Spleen (tissue), 11 donors: ENCODE results near the gene CTNNA2. TPM values are rescaled to one million over a fixed set of nuclear protein-coding genes. Genes with fewer than 3 reads are reported as not detected.

Source experiments
- DNase-seq: peaks from one replicate; pipeline ENCODE4 v3.0.0-alpha.2; 2020
- H3K27ac ChIP-seq, 8 donors: fragments of 200-600 bp; sonication (generic) in 7 of 8; 1 replicate in 4 of 8; 2 replicates in 4 of 8; pipeline versions ENCODE4 v1.5.0 to v1.8.0; 2016 to 2021; ENCODE audit warnings: inconsistent platforms in 4 of 8, mild to moderate bottlenecking in 4 of 8, moderate library complexity in 1 of 8
- H3K27me3 ChIP-seq, 7 donors: fragments of 200-600 bp; sonication (generic) in 6 of 7; replicated peaks in 1 of 7; 1 replicate in 4 of 7; 2 replicates in 3 of 7; pipeline versions ENCODE4 v1.5.0 to v1.8.0; 2016 to 2021; ENCODE audit warnings: inconsistent platforms in 3 of 7, mild to moderate bottlenecking in 1 of 7
- H3K36me3 ChIP-seq, 6 donors: fragments of 200-600 bp; sonication (generic) in 5 of 6; 1 replicate in 4 of 6; 2 replicates in 2 of 6; pipeline versions ENCODE4 v1.5.0 to v1.8.0; 2016 to 2021; ENCODE audit warnings: inconsistent platforms in 2 of 6
- H3K4me1 ChIP-seq, 6 donors: fragments of 200-600 bp; sonication (generic) in 5 of 6; 1 replicate in 3 of 6; 2 replicates in 3 of 6; pipeline versions ENCODE4 v1.5.0 to v1.8.0; 2016 to 2021; ENCODE audit warnings: inconsistent platforms in 3 of 6
- H3K4me3 ChIP-seq, 8 donors: fragments of 200-600 bp; sonication (generic) in 7 of 8; 1 replicate in 4 of 8; 2 replicates in 4 of 8; pipeline versions ENCODE4 v1.5.0 to v1.8.0; 2016 to 2021; ENCODE audit warnings: inconsistent platforms in 4 of 8, mild to moderate bottlenecking in 4 of 8, moderate library complexity in 2 of 8
- H3K9me3 ChIP-seq, 8 donors: fragments of 200-600 bp; sonication (generic) in 7 of 8; 1 replicate in 4 of 8; 2 replicates in 4 of 8; pipeline versions ENCODE4 v1.5.0 to v1.8.0; 2016 to 2021; ENCODE audit warnings: inconsistent platforms in 4 of 8
- POLR2A ChIP-seq, 3 donors: fragments of 450-650 bp; IDR thresholded peaks; one replicate each; pipeline ENCODE4 v1.5.1; 2017; ENCODE audit warnings: antibody characterized with exemption in 3 of 3, mild to moderate bottlenecking in 1 of 3
- POLR2AphosphoS5 ChIP-seq, 3 donors: sonication (generic); formaldehyde crosslinking; IDR thresholded peaks; one replicate each; pipeline ENCODE4 v1.5.1; 2017; ENCODE audit warnings: antibody characterized with exemption in 3 of 3
- WGBS, 5 donors: extraction: QIAGEN DNeasy Blood & Tissue Kit in 3 of 5; methylation state at CpG; one replicate each; pipeline versions ENCODE4 v1.1.5 to v1.1.7; 2013 to 2018; 5-methylcytosine and 5-hydroxymethylcytosine counted together
- intact Hi-C: fragments of 100-400 bp; cut with DNase I; formaldehyde crosslinking; loops from one replicate; pipeline ENCODE4 v1.15.0; 2023; ENCODE audit warnings: low total_unique reads
- polyA plus RNA-seq, 3 donors: library from polyadenylated mRNA; stranded (reverse); fragments of 200-250 nt; gene quantifications; one replicate each; pipeline ENCODE4 v1.2.1, GENCODE V29; 2013
- total RNA-seq, 7 donors: library from RNA; depleted of rRNA in 3 of 7; stranded (reverse); fragments of >200 nt in 3 of 7; fragmentation: NEBNext Ultra II Directional in 4 of 7; extraction: Animal tissue kit (Norgen Biotek cat#: 25700) in 4 of 7; gene quantifications; one replicate each; pipeline versions ENCODE4 v1.1.0 to v1.2.1, GENCODE V29; 2016 to 2021
- TF ChIP-seq, protein P1 (sequence below), 11 experiments: fragments of 200-600 bp in 7 of 11; fragments of 450-650 bp in 4 of 11; sonication (generic) in 4 of 11; IDR thresholded peaks in 8 of 11; conservative IDR thresholded peaks in 3 of 11; 1 replicate in 7 of 11; 2 replicates in 4 of 11; pipeline versions ENCODE4 v1.4.0 to v1.8.0; 2016 to 2021; ENCODE audit warnings: antibody characterized with exemption in 11 of 11, inconsistent platforms in 4 of 11, mild to moderate bottlenecking in 1 of 11
- donor health status: healthy with polysubstance abuse.
- donor health status: DM: no; HTN: no; CAD: no; lungs with moderate emphysema.
- donor health status: DM: no; HTN: no; CAD: no.
- donor health status: Bipolar disorder and iron deficiency.
- donor health status: healthy.
- donor health status: DM: no; HTN: no; CAD: no.
- donor health status: DM: yes; HTN: yes; CAD: no.

Gene CTNNA2
- total and polyA plus RNA-seq, 10 donors, result not detected

DNA sequence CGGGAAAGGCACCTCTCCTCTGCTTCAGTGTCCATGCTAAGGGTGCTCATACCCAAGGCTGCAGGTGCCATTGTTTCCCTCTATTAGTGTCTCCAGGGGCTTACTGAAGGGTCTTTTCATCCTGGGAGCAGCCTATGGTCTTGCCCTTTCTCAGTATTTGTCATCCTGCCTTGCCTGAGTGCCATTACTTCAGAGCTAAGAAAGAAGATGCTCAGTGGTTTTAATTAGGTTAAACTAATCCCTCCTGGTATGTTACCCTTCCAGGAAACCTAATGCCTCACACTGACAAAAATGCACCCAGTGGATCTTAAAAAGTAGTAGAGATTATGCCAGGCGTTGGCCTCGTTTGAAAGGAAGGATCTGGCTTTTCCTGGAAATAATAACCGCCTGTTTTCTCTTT, 640.3 kb downstream of the CTNNA2 start:
- peaks cover 0 to 3% (median 0%) of the 10 kb centered on the region in 8 donors for H3K9me3 ChIP-seq
- no peaks in the 10 kb centered on the region for H3K27me3 ChIP-seq
- no peak for TF ChIP-seq POLR2A (IDR thresholded peaks at IDR 0.05)
- TF ChIP-seq POLR2AphosphoS5 (IDR thresholded peaks at IDR 0.05), result no peak
- TF ChIP-seq, protein P1, sequence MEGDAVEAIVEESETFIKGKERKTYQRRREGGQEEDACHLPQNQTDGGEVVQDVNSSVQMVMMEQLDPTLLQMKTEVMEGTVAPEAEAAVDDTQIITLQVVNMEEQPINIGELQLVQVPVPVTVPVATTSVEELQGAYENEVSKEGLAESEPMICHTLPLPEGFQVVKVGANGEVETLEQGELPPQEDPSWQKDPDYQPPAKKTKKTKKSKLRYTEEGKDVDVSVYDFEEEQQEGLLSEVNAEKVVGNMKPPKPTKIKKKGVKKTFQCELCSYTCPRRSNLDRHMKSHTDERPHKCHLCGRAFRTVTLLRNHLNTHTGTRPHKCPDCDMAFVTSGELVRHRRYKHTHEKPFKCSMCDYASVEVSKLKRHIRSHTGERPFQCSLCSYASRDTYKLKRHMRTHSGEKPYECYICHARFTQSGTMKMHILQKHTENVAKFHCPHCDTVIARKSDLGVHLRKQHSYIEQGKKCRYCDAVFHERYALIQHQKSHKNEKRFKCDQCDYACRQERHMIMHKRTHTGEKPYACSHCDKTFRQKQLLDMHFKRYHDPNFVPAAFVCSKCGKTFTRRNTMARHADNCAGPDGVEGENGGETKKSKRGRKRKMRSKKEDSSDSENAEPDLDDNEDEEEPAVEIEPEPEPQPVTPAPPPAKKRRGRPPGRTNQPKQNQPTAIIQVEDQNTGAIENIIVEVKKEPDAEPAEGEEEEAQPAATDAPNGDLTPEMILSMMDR (IDR thresholded peaks at IDR 0.05 in 8 of 11, conservative IDR thresholded peaks at IDR 0.05 in 3 of 11), result no peak
- no peaks in the 10 kb centered on the region for H3K4me1 ChIP-seq
- WGBS, 5 donors, result 64 to 76% (median 70%) methylated on average over 4 of the region's 4 CpGs
- H3K27ac ChIP-seq, result no peak overlapping the region
- H3K4me3 ChIP-seq, result no peak overlapping the region
- intact Hi-C loops, result no loop called here
- H3K36me3 ChIP-seq, result no peaks in the 10 kb centered on the region
- no peak for DNase-seq

DNA sequence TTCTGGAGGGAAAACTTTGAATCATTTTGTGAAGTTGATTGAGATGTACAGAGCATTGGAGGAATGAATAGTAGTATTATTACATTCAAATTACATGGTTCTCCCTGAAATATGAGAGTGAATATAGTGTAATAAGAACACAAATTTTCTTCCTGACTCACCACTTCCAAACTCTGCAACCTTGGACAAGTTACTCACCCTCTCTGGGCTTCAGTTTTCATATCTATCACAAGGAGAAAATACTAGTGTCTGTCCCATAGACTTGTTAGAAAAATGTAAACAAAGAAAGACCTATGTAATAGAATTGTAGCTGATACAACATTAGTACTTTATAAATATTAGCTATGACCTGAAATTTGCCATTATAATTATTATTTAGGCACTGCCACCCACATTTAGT, 640.9 kb downstream of the CTNNA2 start:
- Histone ChIP-seq H3K4me3 (no peak overlapping the region), H3K36me3 (no peaks in the 10 kb centered on the region), H3K27ac (no peak overlapping the region), H3K9me3 (peaks cover 0 to 3% (median 0%) of the 10 kb centered on the region in 8 donors), H3K4me1 (no peaks in the 10 kb centered on the region), H3K27me3 (no peaks in the 10 kb centered on the region)
- TF ChIP-seq POLR2AphosphoS5 (IDR thresholded peaks at IDR 0.05), result no peak
- TF ChIP-seq, protein P1 (IDR thresholded peaks at IDR 0.05 in 8 of 11, conservative IDR thresholded peaks at IDR 0.05 in 3 of 11), result no peak
- no peak for DNase-seq
- intact Hi-C loops, result no loop called here

DNA sequence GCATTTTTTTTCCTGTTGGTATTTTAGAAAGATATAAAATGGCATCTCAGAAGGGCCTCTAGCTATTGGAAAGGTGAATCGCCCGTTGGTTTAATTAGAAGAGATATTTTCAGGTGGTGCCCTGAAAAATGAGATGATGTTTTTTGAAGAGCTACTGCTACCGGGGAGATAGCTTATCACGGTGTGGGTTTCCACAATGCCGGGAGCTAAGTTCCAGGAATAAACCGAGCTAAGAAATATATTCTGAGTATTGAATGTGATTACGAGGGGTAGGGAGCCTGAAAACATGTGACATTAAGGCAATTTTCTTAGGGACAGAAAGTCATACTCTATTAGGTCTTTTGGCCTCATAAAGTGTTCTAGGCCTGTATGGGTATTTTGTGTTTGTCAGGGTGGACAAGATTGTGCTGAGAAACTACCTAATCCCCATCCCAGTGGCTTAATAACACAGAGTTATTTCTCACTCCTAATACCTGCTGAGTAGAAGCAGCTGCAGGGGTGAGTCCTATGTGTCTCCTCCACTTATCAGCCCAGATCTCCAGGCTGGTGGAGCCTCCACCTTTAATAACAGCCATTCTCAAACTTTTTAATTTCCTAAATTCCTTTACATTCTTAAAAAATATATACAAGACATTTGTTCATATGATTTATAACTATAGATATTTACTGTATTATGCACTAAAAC, 641.5 kb downstream of the CTNNA2 start:
- Histone ChIP-seq H3K9me3 (peaks cover 0 to 3% (median 0%) of the 10 kb centered on the region in 8 donors), H3K27me3 (no peaks in the 10 kb centered on the region), H3K27ac (no peak overlapping the region), H3K36me3 (no peaks in the 10 kb centered on the region), H3K4me1 (no peaks in the 10 kb centered on the region), H3K4me3 (no peak overlapping the region)
- 81 to 94% (median 90%) methylated on average over 7 of the region's 7 CpGs for WGBS, 5 donors
- intact Hi-C loops, result no loop called here
- TF ChIP-seq POLR2AphosphoS5 (IDR thresholded peaks at IDR 0.05) (no peak), POLR2A (IDR thresholded peaks at IDR 0.05) (no peak)
- TF ChIP-seq, protein P1 (IDR thresholded peaks at IDR 0.05 in 8 of 11, conservative IDR thresholded peaks at IDR 0.05 in 3 of 11), result no peak
- no peak for DNase-seq

DNA sequence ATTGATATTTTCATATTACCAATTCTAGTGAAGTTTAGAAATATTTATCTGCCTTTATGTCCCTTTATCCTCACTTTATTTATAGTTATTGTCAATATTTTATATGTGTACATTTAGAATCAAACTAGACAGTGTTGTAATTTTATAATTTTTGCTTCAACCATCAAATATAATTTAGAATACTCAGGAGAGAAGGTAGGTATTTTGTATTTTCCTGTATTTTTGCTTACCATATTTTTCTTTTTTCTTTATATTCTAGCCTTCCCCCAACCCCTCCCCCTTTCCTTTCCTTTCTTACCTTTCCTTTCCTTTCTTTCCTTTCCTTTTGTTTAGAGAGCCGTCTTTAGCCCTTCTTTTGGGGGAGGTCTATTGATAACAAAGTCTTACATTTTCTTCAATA, 651.5 kb downstream of the CTNNA2 start:
- H3K27me3 ChIP-seq, result no peaks in the 10 kb centered on the region
- no peak for TF ChIP-seq POLR2A (IDR thresholded peaks at IDR 0.05)
- no peak for TF ChIP-seq POLR2AphosphoS5 (IDR thresholded peaks at IDR 0.05)
- TF ChIP-seq, protein P1 (IDR thresholded peaks at IDR 0.05 in 8 of 11, conservative IDR thresholded peaks at IDR 0.05 in 3 of 11), result no peak
- DNase-seq, result no peak
- intact Hi-C loops, result no loop called here
- no peaks in the 10 kb centered on the region for H3K36me3 ChIP-seq
- H3K4me1 ChIP-seq, result no peaks in the 10 kb centered on the region
- H3K27ac ChIP-seq, result no peak overlapping the region
- H3K4me3 ChIP-seq, result no peak overlapping the region
- 41 to 50% (median 47%) methylated on average over 1 of the region's 1 CpG for WGBS, 5 donors
- peaks cover 0 to 16% (median 8%) of the 10 kb centered on the region in 8 donors for H3K9me3 ChIP-seq
